Karpas-422 (cell line): ENCODE data around the gene KIF5A. TPM values are rescaled to one million over a fixed set of nuclear protein-coding genes. Genes with fewer than 3 reads are reported as not detected.
"Not testable (repeated sequence)": the region's sequence is repeated elsewhere in the genome, so short reads cannot be mapped to it uniquely, and the experiment has no call there.

Source experiments
- DNase-seq: peaks from one replicate; pipeline ENCODE4 v3.0.0-alpha.2; 2015
- H2AFZ ChIP-seq: fragments of 200-600 bp; sonication (generic); 2 replicates; pipeline ENCODE4 v1.6.1; 2014; ENCODE audit warnings: antibody characterized with exemption, low read length, mixed read lengths
- H3K27ac ChIP-seq: fragments of 200-600 bp; sonication (generic); 2 replicates; pipeline ENCODE4 v1.5.1; 2014; ENCODE audit warnings: mild to moderate bottlenecking, low read length, moderate library complexity
- H3K27me3 ChIP-seq: fragments of 200-600 bp; sonication (generic); 2 replicates; pipeline ENCODE4 v1.6.1; 2014; ENCODE audit warnings: low read length, mixed read lengths
- H3K36me3 ChIP-seq: fragments of 200-600 bp; sonication (generic); 2 replicates; pipeline ENCODE4 v1.6.1; 2014; ENCODE audit warnings: low read length, mixed read lengths; ENCODE audit not compliant: insufficient read depth
- H3K4me1 ChIP-seq: fragments of 200-600 bp; sonication (generic); 2 replicates; pipeline ENCODE4 v1.6.1; 2014; ENCODE audit warnings: mild to moderate bottlenecking, low read length, mixed read lengths
- H3K4me2 ChIP-seq: fragments of 200-600 bp; sonication (generic); 2 replicates; pipeline ENCODE4 v1.6.1; 2014; ENCODE audit warnings: low read length, low read depth, mild to moderate bottlenecking; ENCODE audit not compliant: poor library complexity, severe bottlenecking
- H3K4me3 ChIP-seq: fragments of 200-600 bp; sonication (generic); 2 replicates; pipeline ENCODE4 v1.5.1; 2014; ENCODE audit warnings: mild to moderate bottlenecking, antibody characterized with exemption, low read length, mixed read lengths
- H3K79me2 ChIP-seq: fragments of 200-600 bp; sonication (generic); 2 replicates; pipeline ENCODE4 v1.6.1; 2014; ENCODE audit warnings: mild to moderate bottlenecking, low read length, mixed read lengths
- H3K9ac ChIP-seq: fragments of 200-600 bp; sonication (generic); 2 replicates; pipeline ENCODE4 v1.6.0; 2014; ENCODE audit warnings: low read length
- H3K9me2 ChIP-seq: fragments of 200-600 bp; sonication (generic), shearing (Covaris generic); replicated peaks from 2 replicates; pipeline ENCODE4 v1.6.0; 2014; ENCODE audit warnings: mild to moderate bottlenecking, low read length, moderate library complexity; ENCODE audit not compliant: insufficient read depth
- H3K9me3 ChIP-seq: fragments of 300-700, 200-600 bp; sonication (generic); 2 replicates; pipeline ENCODE4 v1.6.1; 2014; ENCODE audit warnings: low read length, mixed read lengths
- H4K20me1 ChIP-seq: fragments of 200-600 bp; sonication (generic); 2 replicates; pipeline ENCODE4 v1.6.1; 2014; ENCODE audit warnings: mild to moderate bottlenecking, antibody characterized with exemption, low read length, low read depth; ENCODE audit not compliant: insufficient read depth
- total RNA-seq: library from RNA; depleted of rRNA; stranded (reverse); fragments of >200 nt; shearing (Covaris generic); gene quantifications from 2 replicates; pipeline ENCODE4 v1.2.3, GENCODE V29; 2014; ENCODE audit warnings: low replicate concordance; rRNA removed

Gene KIF5A
- 21.5 and 24.0 TPM in 2 replicates for total RNA-seq

DNA sequence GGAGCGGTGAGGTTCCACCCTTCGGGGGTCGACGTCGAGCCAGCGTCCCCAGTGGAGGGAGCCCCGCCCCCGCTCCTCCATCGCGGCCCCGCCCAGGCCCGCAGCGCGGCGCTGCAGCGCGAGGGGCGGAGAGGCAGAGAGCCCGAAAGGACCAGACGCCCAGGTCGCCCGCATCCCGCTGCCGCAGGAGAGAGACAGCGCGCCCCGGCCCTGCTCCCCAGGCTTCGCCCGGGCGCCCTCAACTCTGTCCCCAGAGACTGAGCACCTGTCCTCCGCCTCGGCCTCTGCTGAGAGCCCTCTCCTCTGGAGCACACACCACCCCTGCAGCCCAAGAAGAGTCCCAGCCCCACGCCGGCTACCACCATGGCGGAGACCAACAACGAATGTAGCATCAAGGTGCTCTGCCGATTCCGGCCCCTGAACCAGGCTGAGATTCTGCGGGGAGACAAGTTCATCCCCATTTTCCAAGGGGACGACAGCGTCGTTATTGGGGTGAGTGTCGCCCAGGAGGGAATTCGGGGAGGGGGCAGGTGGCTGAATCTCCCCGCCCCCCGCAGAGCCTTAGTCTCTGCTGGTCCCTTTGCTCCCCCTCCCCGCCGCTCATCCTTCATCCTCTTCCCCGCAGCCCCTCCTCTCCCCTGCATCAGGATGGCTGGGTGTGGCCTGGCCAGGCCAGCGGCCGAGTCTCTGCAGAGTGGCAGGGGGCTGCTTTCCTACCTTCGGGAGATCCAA lies at the start of gene KIF5A:
TSS of gene KIF5A (plus strand) at position 136 of the 732 bp plus-strand sequence. CDS start at position 364, 228 bp downstream.
- Histone ChIP-seq H3K4me2 (peak within 1 kb of the TSS; percentile 97), H3K79me2 (peaks cover 76% of the 10 kb centered on the region), H3K4me1 (peaks cover 84% of the 10 kb centered on the region), H3K9me2 (no peaks in the 10 kb centered on the region), H3K9me3 (no peaks in the 10 kb centered on the region), H3K4me3 (peak within 1 kb of the TSS; percentile 90), H3K9ac (peak within 1 kb of the TSS; percentile 85), H4K20me1 (peaks cover 4% of the 10 kb centered on the region; the same call in 1 of the 2 replicates), H2AFZ (peak within 1 kb of the TSS; percentile 44; the same call in 1 of the 2 replicates), H3K36me3 (peaks cover 4% of the 10 kb centered on the region; the same call in 1 of the 2 replicates), H3K27me3 (no peaks in the 10 kb centered on the region), H3K27ac (peak within 1 kb of the TSS; percentile 96)
- peak; percentile 91 for DNase-seq

DNA sequence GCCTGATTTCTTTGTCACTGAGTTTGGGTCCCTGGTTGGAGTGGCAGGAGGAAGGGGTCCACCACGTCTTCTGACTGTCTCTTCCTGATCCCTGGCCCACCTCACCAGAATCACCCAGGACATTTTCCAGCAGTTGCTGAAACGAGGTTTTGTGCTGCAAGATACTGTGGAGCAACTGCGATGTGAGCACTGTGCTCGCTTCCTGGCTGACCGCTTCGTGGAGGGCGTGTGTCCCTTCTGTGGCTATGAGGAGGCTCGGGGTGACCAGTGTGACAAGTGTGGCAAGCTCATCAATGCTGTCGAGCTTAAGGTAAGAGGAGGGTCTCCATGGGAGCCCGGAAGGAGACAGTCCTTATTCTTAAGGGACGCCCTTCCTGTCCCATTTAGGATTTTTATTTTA lies 49.6 kb upstream of the KIF5A start:
- Histone ChIP-seq H3K27ac (no peak overlapping the region), H3K9me2 (no peaks in the 10 kb centered on the region), H3K9me3 (no peaks in the 10 kb centered on the region), H3K36me3 (peaks cover 56% of the 10 kb centered on the region), H3K4me1 (no peaks in the 10 kb centered on the region), H3K79me2 (no peaks in the 10 kb centered on the region), H3K4me3 (no peak overlapping the region), H3K9ac (no peak overlapping the region), H2AFZ (no peak overlapping the region), H4K20me1 (no peaks in the 10 kb centered on the region), H3K4me2 (no peak overlapping the region), H3K27me3 (no peaks in the 10 kb centered on the region)
- DNase-seq: no peak

DNA sequence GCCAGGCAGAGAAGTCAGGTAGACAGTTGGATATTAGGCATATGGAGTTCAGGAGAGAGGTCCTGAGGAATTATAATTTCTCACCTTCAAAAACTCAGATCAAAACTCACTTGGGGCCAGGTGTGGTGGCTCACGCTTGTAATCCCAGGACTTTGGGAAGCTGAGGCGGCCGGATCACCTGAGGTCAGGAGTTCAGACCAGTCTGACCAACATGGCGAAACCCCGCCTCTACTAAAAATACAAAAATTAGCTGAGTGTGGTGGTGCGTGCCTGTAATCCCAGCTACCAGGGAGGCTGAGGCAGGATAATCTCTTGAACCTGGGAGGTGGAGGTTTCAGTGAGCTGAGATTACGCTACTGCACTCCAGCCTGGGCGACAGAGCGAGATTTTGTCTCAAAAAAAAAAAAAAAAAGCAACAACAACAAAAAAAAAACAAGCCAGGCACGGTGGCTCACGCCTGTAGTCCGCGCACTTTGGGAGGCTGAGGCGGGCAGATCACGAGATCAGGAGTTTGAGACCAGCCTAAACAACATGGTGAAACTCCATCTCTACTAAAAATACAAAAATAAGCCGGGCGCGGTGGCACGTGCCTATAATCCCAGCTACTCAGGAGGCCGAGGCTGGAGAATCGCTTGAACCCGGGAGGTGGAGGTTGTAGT lies 47.4 kb upstream of the KIF5A start:
- H3K9me2 ChIP-seq, H3K9ac ChIP-seq, DNase-seq, H3K9me3 ChIP-seq, H4K20me1 ChIP-seq, H3K79me2 ChIP-seq, H2AFZ ChIP-seq, H3K4me1 ChIP-seq, H3K27ac ChIP-seq, H3K27me3 ChIP-seq, H3K4me3 ChIP-seq, H3K4me2 ChIP-seq: not testable (repeated sequence)
- H3K36me3 ChIP-seq: peaks cover 67% of the 10 kb centered on the region

DNA sequence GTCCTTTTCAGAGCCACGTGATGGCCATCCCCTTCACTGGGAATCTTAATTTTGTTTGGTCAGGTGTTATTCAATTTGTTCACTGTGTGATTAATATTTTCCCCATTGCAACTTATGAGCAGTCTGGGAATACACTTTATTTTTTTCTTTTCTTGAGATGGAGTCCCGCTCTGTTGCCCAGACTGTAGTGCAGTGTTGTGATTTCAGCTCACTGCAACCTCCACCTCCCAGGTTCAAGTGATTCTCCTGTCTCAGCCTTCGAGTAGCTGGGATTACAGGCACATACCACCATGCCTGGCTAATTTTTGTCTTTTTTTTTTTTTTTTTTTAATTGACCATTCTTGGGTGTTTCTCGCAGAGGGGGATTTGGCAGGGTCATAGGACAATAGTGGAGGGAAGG lies 43.3 kb upstream of the KIF5A start:
- H4K20me1 ChIP-seq, H3K9ac ChIP-seq, H3K79me2 ChIP-seq, H3K27me3 ChIP-seq, H3K9me3 ChIP-seq, H3K4me3 ChIP-seq, H2AFZ ChIP-seq, H3K9me2 ChIP-seq, DNase-seq, H3K4me2 ChIP-seq, H3K4me1 ChIP-seq, H3K27ac ChIP-seq: not testable (repeated sequence)
- peaks cover 37% of the 10 kb centered on the region for H3K36me3 ChIP-seq

DNA sequence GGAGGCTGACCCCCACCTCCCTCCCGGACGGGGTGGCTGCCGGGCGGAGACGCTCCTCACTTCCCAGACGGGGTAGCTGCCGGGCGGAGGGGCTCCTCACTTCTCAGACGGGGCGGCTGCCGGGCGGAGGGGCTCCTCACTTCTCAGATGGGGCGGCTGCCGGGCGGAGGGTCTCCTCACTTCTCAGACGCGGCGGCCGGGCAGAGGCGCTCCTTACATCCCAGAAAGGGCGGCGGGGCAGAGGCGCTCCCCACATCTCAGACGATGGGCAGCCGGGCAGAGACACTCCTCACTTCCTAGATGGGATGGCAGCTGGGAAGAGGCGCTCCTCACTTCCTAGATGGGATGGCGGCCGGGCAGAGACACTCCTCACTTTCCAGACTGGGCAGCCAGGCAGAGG lies 42.0 kb upstream of the KIF5A start:
- H3K36me3 ChIP-seq: peaks cover 41% of the 10 kb centered on the region
- H3K9ac ChIP-seq, DNase-seq, H3K79me2 ChIP-seq, H3K4me1 ChIP-seq, H3K9me2 ChIP-seq, H2AFZ ChIP-seq, H3K27ac ChIP-seq, H3K9me3 ChIP-seq, H3K27me3 ChIP-seq, H4K20me1 ChIP-seq, H3K4me2 ChIP-seq, H3K4me3 ChIP-seq: not testable (repeated sequence)

DNA sequence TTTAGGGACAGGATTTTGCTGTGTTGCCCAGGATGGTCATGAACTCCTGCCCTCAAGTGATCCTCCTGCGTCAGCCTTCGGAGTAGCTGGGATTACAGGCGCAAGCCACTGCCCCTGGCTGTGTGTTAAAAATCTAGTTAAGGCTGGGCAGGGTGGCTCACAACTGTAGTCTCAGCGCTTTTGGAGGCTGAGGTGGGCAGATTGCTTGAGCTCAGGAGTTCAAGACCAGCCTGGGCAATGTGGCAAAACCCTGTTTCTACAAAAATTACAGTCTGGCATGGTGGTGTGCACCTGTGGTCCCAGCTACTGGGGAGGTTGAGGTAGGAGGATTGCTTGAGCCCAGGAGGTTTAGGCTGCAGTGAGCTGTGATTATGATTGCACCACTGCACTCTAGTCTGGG lies 38.7 kb upstream of the KIF5A start:
- no peak overlapping the region for H3K4me3 ChIP-seq
- no peak overlapping the region for H3K4me2 ChIP-seq
- no peaks in the 10 kb centered on the region for H4K20me1 ChIP-seq
- no peaks in the 10 kb centered on the region for H3K4me1 ChIP-seq
- no peaks in the 10 kb centered on the region for H3K9me2 ChIP-seq
- H3K79me2 ChIP-seq: no peaks in the 10 kb centered on the region
- H3K27ac ChIP-seq: no peak overlapping the region
- no peak overlapping the region for H3K9ac ChIP-seq
- peaks cover 43% of the 10 kb centered on the region for H3K36me3 ChIP-seq
- no peak for DNase-seq
- no peak overlapping the region for H2AFZ ChIP-seq
- H3K27me3 ChIP-seq: no peaks in the 10 kb centered on the region
- H3K9me3 ChIP-seq: no peaks in the 10 kb centered on the region

DNA sequence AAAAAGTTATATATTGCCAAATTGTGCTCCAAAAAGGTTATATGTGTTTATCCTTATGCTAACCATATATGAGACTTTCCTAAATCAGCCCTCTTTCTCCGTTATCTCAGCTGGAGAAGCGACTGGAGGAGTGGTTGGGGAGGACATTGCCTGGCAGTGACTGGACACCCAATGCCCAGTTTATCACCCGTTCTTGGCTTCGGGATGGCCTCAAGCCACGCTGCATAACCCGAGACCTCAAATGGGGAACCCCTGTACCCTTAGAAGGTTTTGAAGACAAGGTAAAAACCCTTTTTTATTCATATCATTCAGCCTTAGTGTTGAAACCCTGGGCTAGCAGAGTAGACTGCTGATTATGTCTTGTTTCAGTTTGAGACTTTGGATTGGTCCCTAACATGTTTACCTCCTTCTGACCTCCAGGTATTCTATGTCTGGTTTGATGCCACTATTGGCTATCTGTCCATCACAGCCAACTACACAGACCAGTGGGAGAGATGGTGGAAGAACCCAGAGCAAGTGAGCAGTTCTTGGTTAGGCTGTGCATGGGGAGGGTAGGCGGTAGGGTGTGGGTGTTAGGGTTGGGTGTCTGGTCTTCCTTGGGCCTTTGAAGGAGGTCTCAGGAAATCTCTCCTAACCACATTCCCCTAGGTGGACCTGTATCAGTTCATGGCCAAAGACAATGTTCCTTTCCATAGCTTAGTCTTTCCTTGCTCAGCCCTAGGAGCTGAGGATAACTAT lies 38.1 kb upstream of the KIF5A start:
- Histone ChIP-seq H3K4me1 (no peaks in the 10 kb centered on the region), H3K4me2 (no peak overlapping the region), H3K9me3 (no peaks in the 10 kb centered on the region), H3K4me3 (no peak overlapping the region), H4K20me1 (peaks cover 3% of the 10 kb centered on the region; the same call in 1 of the 2 replicates), H2AFZ (no peak overlapping the region), H3K27me3 (no peaks in the 10 kb centered on the region), H3K27ac (no peak overlapping the region), H3K36me3 (peaks cover 43% of the 10 kb centered on the region), H3K9me2 (no peaks in the 10 kb centered on the region), H3K9ac (no peak overlapping the region), H3K79me2 (no peaks in the 10 kb centered on the region; the same call in 1 of the 2 replicates)
- DNase-seq: no peak

DNA sequence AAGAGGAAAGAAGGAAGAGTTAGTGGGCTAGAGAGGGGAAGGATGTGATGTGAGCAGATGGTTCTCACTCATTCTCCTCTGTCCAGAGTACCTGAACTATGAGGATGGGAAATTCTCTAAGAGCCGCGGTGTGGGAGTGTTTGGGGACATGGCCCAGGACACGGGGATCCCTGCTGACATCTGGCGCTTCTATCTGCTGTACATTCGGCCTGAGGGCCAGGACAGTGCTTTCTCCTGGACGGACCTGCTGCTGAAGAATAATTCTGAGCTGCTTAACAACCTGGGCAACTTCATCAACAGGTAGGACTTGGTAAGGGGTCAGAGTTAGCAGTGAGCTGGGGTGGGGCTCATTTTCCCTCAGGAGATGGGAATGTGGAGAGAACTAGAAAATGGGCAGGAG lies 37.2 kb upstream of the KIF5A start:
- Histone ChIP-seq H4K20me1 (peaks cover 6% of the 10 kb centered on the region; the same call in 1 of the 2 replicates), H3K9me3 (no peaks in the 10 kb centered on the region), H3K9me2 (no peaks in the 10 kb centered on the region), H2AFZ (no peak overlapping the region), H3K4me3 (no peak overlapping the region), H3K4me1 (no peaks in the 10 kb centered on the region), H3K9ac (no peak overlapping the region), H3K36me3 (peaks cover 52% of the 10 kb centered on the region), H3K4me2 (no peak overlapping the region), H3K79me2 (peaks cover 7% of the 10 kb centered on the region), H3K27ac (no peak overlapping the region), H3K27me3 (no peaks in the 10 kb centered on the region)
- no peak for DNase-seq
